Regular cardiac myocyte (primary cell): ENCODE data around the gene SCPEP1. TPM values are rescaled to one million over a fixed set of nuclear protein-coding genes. Genes with fewer than 3 reads are reported as not detected.

Source experiments
- total RNA-seq: library from RNA; depleted of rRNA; stranded (reverse); fragments of >200 nt; gene quantifications from 2 replicates; pipeline ENCODE4 v1.2.3, GENCODE V29; 2014

Gene SCPEP1, protein sequence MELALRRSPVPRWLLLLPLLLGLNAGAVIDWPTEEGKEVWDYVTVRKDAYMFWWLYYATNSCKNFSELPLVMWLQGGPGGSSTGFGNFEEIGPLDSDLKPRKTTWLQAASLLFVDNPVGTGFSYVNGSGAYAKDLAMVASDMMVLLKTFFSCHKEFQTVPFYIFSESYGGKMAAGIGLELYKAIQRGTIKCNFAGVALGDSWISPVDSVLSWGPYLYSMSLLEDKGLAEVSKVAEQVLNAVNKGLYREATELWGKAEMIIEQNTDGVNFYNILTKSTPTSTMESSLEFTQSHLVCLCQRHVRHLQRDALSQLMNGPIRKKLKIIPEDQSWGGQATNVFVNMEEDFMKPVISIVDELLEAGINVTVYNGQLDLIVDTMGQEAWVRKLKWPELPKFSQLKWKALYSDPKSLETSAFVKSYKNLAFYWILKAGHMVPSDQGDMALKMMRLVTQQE
- 29.9 and 138 TPM in 2 replicates for total RNA-seq

DNA sequence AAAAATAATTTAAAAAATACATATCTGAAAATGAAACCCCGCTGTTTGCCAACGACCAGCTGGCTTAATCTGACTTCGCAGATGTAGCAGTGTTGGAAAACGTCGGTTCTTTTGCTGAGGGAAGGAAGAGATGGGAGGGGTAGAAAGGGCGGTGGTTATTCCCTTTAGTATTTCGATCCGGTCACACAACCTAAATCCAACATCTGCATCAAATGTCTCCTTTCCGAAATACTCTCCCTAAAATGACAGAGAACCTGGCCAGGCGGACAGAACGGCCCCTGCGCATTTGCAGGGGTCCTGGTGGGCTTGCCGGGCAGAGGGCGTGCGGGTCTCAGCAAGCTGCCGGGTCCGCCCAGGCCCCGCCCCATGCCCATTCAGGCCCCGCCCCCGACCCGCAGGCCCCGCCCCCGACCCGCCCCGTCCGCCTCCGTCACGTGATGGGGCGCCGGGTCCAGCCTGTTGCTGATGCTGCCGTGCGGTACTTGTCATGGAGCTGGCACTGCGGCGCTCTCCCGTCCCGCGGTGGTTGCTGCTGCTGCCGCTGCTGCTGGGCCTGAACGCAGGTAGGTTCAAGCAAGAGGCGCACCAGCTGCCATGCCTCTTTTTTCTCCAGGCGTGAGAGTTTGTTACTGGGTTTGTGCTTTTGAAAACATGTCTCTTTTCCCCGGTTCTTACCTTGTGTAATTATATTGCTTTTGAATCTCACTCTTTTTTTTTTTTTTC lies at the start of gene SCPEP1:
SCPEP1 (plus strand) TSS at position 459 of the 723 bp plus-strand sequence; CDS start at position 488, 29 bp downstream.

DNA sequence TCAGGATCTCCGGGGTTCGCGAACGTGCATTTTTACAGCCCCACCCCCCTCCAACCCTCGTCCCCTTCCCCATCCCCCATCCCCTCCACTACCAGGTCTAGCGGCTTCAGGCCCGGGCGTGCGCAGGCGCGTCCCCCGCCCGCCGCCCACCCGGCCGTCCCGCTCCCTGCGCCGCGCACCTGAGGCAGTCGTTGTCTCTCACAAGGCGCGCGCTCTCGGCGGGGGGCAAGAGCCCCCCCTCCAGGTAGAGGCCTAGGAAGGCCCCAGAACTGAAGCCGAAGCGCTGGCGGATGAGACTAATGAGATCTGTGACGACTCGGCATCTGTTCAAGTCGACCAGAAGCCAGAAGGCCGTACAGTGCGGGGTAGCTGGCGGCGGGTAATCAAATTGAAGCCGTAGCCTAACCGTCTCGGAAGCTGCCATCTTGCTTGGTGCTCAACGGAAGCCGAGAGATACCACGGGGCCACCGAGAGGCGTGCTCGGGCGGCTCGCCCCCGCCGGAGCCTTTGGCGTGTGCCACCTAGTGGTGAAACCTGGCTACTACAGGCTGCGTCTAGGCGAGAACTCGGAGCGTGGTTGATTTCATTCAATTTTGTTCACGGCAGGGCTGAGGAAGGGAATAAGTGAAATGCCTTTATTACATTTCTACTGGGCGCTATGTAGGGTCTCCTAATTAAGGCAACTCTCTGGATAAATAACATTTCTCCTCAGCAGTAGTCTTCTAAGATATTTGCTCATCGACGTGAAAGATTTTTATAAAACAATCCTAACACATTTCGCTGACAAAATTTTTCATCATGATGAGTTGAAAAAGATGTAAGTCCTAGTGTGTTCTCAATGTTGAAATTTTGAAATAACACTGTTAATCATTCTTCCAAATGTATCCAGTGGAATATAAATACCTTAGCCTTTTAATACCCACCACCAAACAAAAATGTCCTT lies 17.1 kb upstream of the SCPEP1 start, which contains the start of gene COIL:
COIL (minus strand) TSS at position 455 of the 943 bp plus-strand sequence; CDS start at position 424, 31 bp downstream.

Other genes starting within 250 kb of the SCPEP1 start
- 0.58 and 1.4 TPM in 2 replicates for gene C17orf67, start 144.2 kb upstream of the SCPEP1 start, total RNA-seq
- 5.0 and 5.6 TPM in 2 replicates for gene DGKE, start 144.0 kb upstream of the SCPEP1 start, total RNA-seq
- gene TRIM25, start 64.1 kb upstream of the SCPEP1 start, total RNA-seq = 19.7 and 21.7 TPM in 2 replicates
- 11.0 and 15.0 TPM in 2 replicates for gene COIL, start 17.1 kb upstream of the SCPEP1 start, total RNA-seq
- 11.0 and 15.9 TPM in 2 replicates for gene AKAP1, start 107.1 kb downstream of the SCPEP1 start, total RNA-seq